Spleen (tissue), 11 donors: ENCODE measurements around the gene CA12. TPM values are rescaled to one million over a fixed set of nuclear protein-coding genes. Genes with fewer than 3 reads are reported as not detected.

Experiments
- DNase-seq: peaks from one replicate; pipeline ENCODE4 v3.0.0-alpha.2; 2020
- H3K27ac ChIP-seq, 8 donors: fragments of 200-600 bp; sonication (generic) in 7 of 8; 1 replicate in 4 of 8; 2 replicates in 4 of 8; pipeline versions ENCODE4 v1.5.0 to v1.8.0; 2016 to 2021; ENCODE audit warnings: inconsistent platforms in 4 of 8, mild to moderate bottlenecking in 4 of 8, moderate library complexity in 1 of 8
- H3K27me3 ChIP-seq, 7 donors: fragments of 200-600 bp; sonication (generic) in 6 of 7; replicated peaks in 1 of 7; 1 replicate in 4 of 7; 2 replicates in 3 of 7; pipeline versions ENCODE4 v1.5.0 to v1.8.0; 2016 to 2021; ENCODE audit warnings: inconsistent platforms in 3 of 7, mild to moderate bottlenecking in 1 of 7
- H3K36me3 ChIP-seq, 6 donors: fragments of 200-600 bp; sonication (generic) in 5 of 6; 1 replicate in 4 of 6; 2 replicates in 2 of 6; pipeline versions ENCODE4 v1.5.0 to v1.8.0; 2016 to 2021; ENCODE audit warnings: inconsistent platforms in 2 of 6
- H3K4me1 ChIP-seq, 6 donors: fragments of 200-600 bp; sonication (generic) in 5 of 6; 1 replicate in 3 of 6; 2 replicates in 3 of 6; pipeline versions ENCODE4 v1.5.0 to v1.8.0; 2016 to 2021; ENCODE audit warnings: inconsistent platforms in 3 of 6
- H3K4me3 ChIP-seq, 8 donors: fragments of 200-600 bp; sonication (generic) in 7 of 8; 1 replicate in 4 of 8; 2 replicates in 4 of 8; pipeline versions ENCODE4 v1.5.0 to v1.8.0; 2016 to 2021; ENCODE audit warnings: inconsistent platforms in 4 of 8, mild to moderate bottlenecking in 4 of 8, moderate library complexity in 2 of 8
- H3K9me3 ChIP-seq, 8 donors: fragments of 200-600 bp; sonication (generic) in 7 of 8; 1 replicate in 4 of 8; 2 replicates in 4 of 8; pipeline versions ENCODE4 v1.5.0 to v1.8.0; 2016 to 2021; ENCODE audit warnings: inconsistent platforms in 4 of 8
- CTCF ChIP-seq, 11 experiments: fragments of 200-600 bp in 7 of 11; fragments of 450-650 bp in 4 of 11; sonication (generic) in 4 of 11; IDR thresholded peaks in 8 of 11; conservative IDR thresholded peaks in 3 of 11; 1 replicate in 7 of 11; 2 replicates in 4 of 11; pipeline versions ENCODE4 v1.4.0 to v1.8.0; 2016 to 2021; ENCODE audit warnings: antibody characterized with exemption in 11 of 11, inconsistent platforms in 4 of 11, mild to moderate bottlenecking in 1 of 11
- POLR2A ChIP-seq, 3 donors: fragments of 450-650 bp; IDR thresholded peaks; one replicate each; pipeline ENCODE4 v1.5.1; 2017; ENCODE audit warnings: antibody characterized with exemption in 3 of 3, mild to moderate bottlenecking in 1 of 3
- POLR2AphosphoS5 ChIP-seq, 3 donors: sonication (generic); formaldehyde crosslinking; IDR thresholded peaks; one replicate each; pipeline ENCODE4 v1.5.1; 2017; ENCODE audit warnings: antibody characterized with exemption in 3 of 3
- WGBS, 5 donors: extraction: QIAGEN DNeasy Blood & Tissue Kit in 3 of 5; methylation state at CpG; one replicate each; pipeline versions ENCODE4 v1.1.5 to v1.1.7; 2013 to 2018; 5-methylcytosine and 5-hydroxymethylcytosine counted together
- intact Hi-C: fragments of 100-400 bp; cut with DNase I; formaldehyde crosslinking; loops from one replicate; pipeline ENCODE4 v1.15.0; 2023; ENCODE audit warnings: low total_unique reads
- polyA plus RNA-seq, 3 donors: library from polyadenylated mRNA; stranded (reverse); fragments of 200-250 nt; gene quantifications; one replicate each; pipeline ENCODE4 v1.2.1, GENCODE V29; 2013
- total RNA-seq, 7 donors: library from RNA; depleted of rRNA in 3 of 7; stranded (reverse); fragments of >200 nt in 3 of 7; fragmentation: NEBNext Ultra II Directional in 4 of 7; extraction: Animal tissue kit (Norgen Biotek cat#: 25700) in 4 of 7; gene quantifications; one replicate each; pipeline versions ENCODE4 v1.1.0 to v1.2.1, GENCODE V29; 2016 to 2021
- donor health status: healthy with polysubstance abuse.
- donor health status: DM: no; HTN: no; CAD: no; lungs with moderate emphysema.
- donor health status: DM: no; HTN: no; CAD: no.
- donor health status: Bipolar disorder and iron deficiency.
- donor health status: healthy.
- donor health status: DM: no; HTN: no; CAD: no.
- donor health status: DM: yes; HTN: yes; CAD: no.

The CA12 gene
- total and polyA plus RNA-seq, 10 donors, result 0.02 to 3.3 (median 0.42) TPM

- no peak for DNase-seq
- intact Hi-C loops, result no loop called here
- no peaks in the 10 kb centered on the region for H3K36me3 ChIP-seq
- H3K27me3 ChIP-seq, result no peaks in the 10 kb centered on the region
- no peaks in the 10 kb centered on the region for H3K9me3 ChIP-seq
- TF ChIP-seq POLR2AphosphoS5 (IDR thresholded peaks at IDR 0.05) (no peak), CTCF (IDR thresholded peaks at IDR 0.05 in 8 of 11, conservative IDR thresholded peaks at IDR 0.05 in 3 of 11) (no peak), POLR2A (IDR thresholded peaks at IDR 0.05) (no peak)
- no peak overlapping the region for H3K4me3 ChIP-seq
- H3K4me1 ChIP-seq, result no peaks in the 10 kb centered on the region
- 86 to 95% (median 92%) methylated on average over 2 of the region's 2 CpGs for WGBS, 5 donors
- no peak overlapping the region for H3K27ac ChIP-seq
These were observed 46.8 kb downstream of the CA12 start for GRCh38 chr15:63334821-63335220.

- no peak for DNase-seq
- WGBS, 5 donors, result 45 to 51% (median 49%) methylated on average over 9 of the region's 9 CpGs
- Histone ChIP-seq H3K4me1 (no peaks in the 10 kb centered on the region), H3K9me3 (no peaks in the 10 kb centered on the region), H3K36me3 (no peaks in the 10 kb centered on the region), H3K4me3 (no peak overlapping the region), H3K27me3 (no peaks in the 10 kb centered on the region), H3K27ac (no peak overlapping the region)
- intact Hi-C loops, result no loop called here
- no peak for TF ChIP-seq POLR2AphosphoS5 (IDR thresholded peaks at IDR 0.05)
- no peak for TF ChIP-seq CTCF (IDR thresholded peaks at IDR 0.05 in 8 of 11, conservative IDR thresholded peaks at IDR 0.05 in 3 of 11)
- no peak for TF ChIP-seq POLR2A (IDR thresholded peaks at IDR 0.05)
These were observed 49.1 kb downstream of the CA12 start for GRCh38 chr15:63332367-63333124.

- Histone ChIP-seq H3K9me3 (no peaks in the 10 kb centered on the region), H3K4me1 (no peaks in the 10 kb centered on the region), H3K4me3 (no peak overlapping the region), H3K27me3 (no peaks in the 10 kb centered on the region), H3K27ac (no peak overlapping the region), H3K36me3 (no peaks in the 10 kb centered on the region)
- 83 to 87% (median 85%) methylated on average over 12 of the region's 12 CpGs for WGBS, 5 donors
- no peak for DNase-seq
- TF ChIP-seq CTCF (IDR thresholded peaks at IDR 0.05 in 8 of 11, conservative IDR thresholded peaks at IDR 0.05 in 3 of 11) (no peak), POLR2A (IDR thresholded peaks at IDR 0.05) (no peak), POLR2AphosphoS5 (IDR thresholded peaks at IDR 0.05) (no peak)
- intact Hi-C loops, result no loop called here
These were observed 50.2 kb downstream of the CA12 start for GRCh38 chr15:63331456-63331855.

GRCh38 chr15:63330926-63331325 is 50.7 kb downstream of the CA12 start:
- Histone ChIP-seq H3K27ac (no peak overlapping the region), H3K9me3 (no peaks in the 10 kb centered on the region), H3K4me1 (no peaks in the 10 kb centered on the region), H3K27me3 (no peaks in the 10 kb centered on the region), H3K4me3 (no peak overlapping the region), H3K36me3 (no peaks in the 10 kb centered on the region)
- no peak for TF ChIP-seq POLR2AphosphoS5 (IDR thresholded peaks at IDR 0.05)
- no peak for TF ChIP-seq POLR2A (IDR thresholded peaks at IDR 0.05)
- TF ChIP-seq CTCF (IDR thresholded peaks at IDR 0.05 in 8 of 11, conservative IDR thresholded peaks at IDR 0.05 in 3 of 11), result no peak
- 90 to 94% (median 93%) methylated on average over 10 of the region's 10 CpGs for WGBS, 5 donors
- DNase-seq, result no peak
- intact Hi-C loops, result no loop called here
